Right hindlimb (tissue), 1 donor: ENCODE results near the gene RANBP3.

ENCODE experiments used
- DNase-seq: peaks from one replicate; pipeline ENCODE4 v3.0.0-alpha.2; 2018

RANBP3 gene

GRCh38 chr19:5921516-5922160 lies 56.3 kb downstream of the RANBP3 start:
- no peak for DNase-seq

- no peak for DNase-seq
These were observed 59.4 kb downstream of the RANBP3 start for GRCh38 chr19:5918463-5919079.

GRCh38 chr19:5917431-5918107 lies 60.4 kb downstream of the RANBP3 start:
- no peak for DNase-seq

GRCh38 chr19:5916181-5916708 lies 61.7 kb downstream of the RANBP3 start:
- no peak for DNase-seq

- no peak for DNase-seq
These were observed 62.2 kb downstream of the RANBP3 start for GRCh38 chr19:5915782-5916165.

- peak; percentile 66 for DNase-seq
These were observed 62.8 kb downstream of the RANBP3 start for GRCh38 chr19:5914946-5915781.

GRCh38 chr19:5914358-5914774 lies 63.6 kb downstream of the RANBP3 start:
- no peak for DNase-seq

GRCh38 chr19:5913739-5914357 lies 64.1 kb downstream of the RANBP3 start, which contains the start of gene CAPS:
Gene CAPS (plus strand): TSS chr19:5914254. CDS start chr19:5914407, 153 bp downstream.
- DNase-seq: no peak

GRCh38 chr19:5911366-5911765 lies 66.6 kb downstream of the RANBP3 start:
- no peak for DNase-seq

- DNase-seq: no peak
These were observed 67.4 kb downstream of the RANBP3 start for GRCh38 chr19:5910638-5910907.

- no peak for DNase-seq
These were observed 69.0 kb downstream of the RANBP3 start for GRCh38 chr19:5908773-5909442.

GRCh38 chr19:5907241-5907640 lies 70.7 kb downstream of the RANBP3 start:
- no peak for DNase-seq

- no peak for DNase-seq
These were observed 72.7 kb downstream of the RANBP3 start for GRCh38 chr19:5905114-5905778.

GRCh38 chr19:5904352-5905113 lies 73.4 kb downstream of the RANBP3 start, which contains the start of gene VMAC:
Gene VMAC (plus strand): TSS chr19:5904872. CDS start chr19:5904891, 19 bp downstream.
- DNase-seq: peak; percentile 100

- DNase-seq: peak; percentile 98
These were observed 74.2 kb downstream of the RANBP3 start, which contains the start of gene NDUFA11 for GRCh38 chr19:5903624-5904351. Gene NDUFA11 (minus strand): TSS chr19:5903790. CDS start chr19:5903708, 82 bp downstream.

- DNase-seq: peak; percentile 22
These were observed 74.8 kb downstream of the RANBP3 start for GRCh38 chr19:5903056-5903623.

GRCh38 chr19:5900976-5901375 lies 77.0 kb downstream of the RANBP3 start:
- no peak for DNase-seq

- DNase-seq: no peak
These were observed 78.0 kb downstream of the RANBP3 start for GRCh38 chr19:5899728-5900526.
